ENCODE data around the gene ARHGAP30.
"Not testable (repeated sequence)": the region's sequence is repeated elsewhere in the genome, so short reads cannot be mapped to it uniquely, and the experiment has no call there.

The ARHGAP30 gene

DNA sequence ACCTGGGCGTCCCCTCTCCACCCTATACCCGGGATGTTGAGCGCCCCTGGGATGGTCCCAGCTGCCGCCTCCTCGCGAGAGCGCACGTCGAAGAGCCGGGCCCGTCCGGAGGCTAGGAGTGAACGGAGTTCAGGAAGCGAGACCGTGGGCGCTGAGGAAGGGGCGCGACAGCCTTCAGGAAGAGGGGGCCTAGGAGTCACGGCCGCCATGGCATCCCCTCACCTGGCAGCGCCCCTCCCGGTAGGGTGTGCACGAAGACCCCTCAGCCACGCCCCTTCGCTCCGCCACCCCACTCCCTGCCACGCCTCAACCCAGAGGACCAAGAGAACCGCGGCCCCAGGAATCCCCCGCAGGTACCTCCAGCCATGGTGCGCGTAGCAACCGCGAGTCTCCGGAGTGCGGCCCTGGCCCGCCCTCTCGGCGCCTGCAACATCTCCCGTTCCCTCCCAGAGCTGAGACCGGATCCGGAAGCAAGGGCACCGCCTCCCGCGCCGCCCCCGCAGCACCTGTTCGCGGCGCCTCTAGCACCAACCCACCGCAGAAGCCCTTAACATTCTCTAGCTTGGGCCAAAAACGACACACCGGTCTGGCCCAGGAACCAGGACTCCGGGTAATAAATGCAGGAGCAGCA is 31.1 kb downstream of the ARHGAP30 start, which contains the start of gene TSTD1:
Gene TSTD1 (minus strand): TSS at position 442 of the 631 bp plus-strand sequence. CDS start 75 bp downstream, at position 367.
- DNase-seq, result peak; percentile 94

- DNase-seq, result peak; percentile 65
These were observed 31.8 kb downstream of the ARHGAP30 start for GRCh38 chr1:161037661-161038522.

DNA sequence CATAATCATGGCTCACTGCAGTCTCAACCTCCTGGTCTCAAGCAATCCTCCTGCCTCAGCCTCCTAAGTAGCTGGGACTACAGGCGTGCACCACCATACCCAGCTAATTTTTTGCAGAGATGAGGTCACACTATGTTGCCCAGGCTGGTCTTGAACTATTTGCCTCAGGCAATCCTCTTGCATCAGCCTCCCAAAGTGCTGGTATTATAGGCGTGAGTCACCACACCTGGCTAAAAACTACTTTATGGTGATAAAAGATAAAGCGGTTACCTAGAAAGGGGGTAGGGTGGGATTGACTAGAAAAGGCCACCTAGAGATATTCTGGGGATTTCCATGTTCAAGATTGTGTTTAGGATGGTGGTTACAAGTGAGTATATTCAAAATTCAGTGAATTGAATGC is 35.9 kb downstream of the ARHGAP30 start:
- DNase-seq, result no peak

GRCh38 chr1:161032409-161032808 is 37.3 kb downstream of the ARHGAP30 start:
- DNase-seq, result no peak

GRCh38 chr1:161031874-161032273 is 37.8 kb downstream of the ARHGAP30 start:
- no peak for DNase-seq

- not testable (repeated sequence) for DNase-seq
These were observed 40.2 kb downstream of the ARHGAP30 start for GRCh38 chr1:161029466-161029865.

GRCh38 chr1:161026954-161027353 is 42.7 kb downstream of the ARHGAP30 start:
- not testable (repeated sequence) for DNase-seq

DNA sequence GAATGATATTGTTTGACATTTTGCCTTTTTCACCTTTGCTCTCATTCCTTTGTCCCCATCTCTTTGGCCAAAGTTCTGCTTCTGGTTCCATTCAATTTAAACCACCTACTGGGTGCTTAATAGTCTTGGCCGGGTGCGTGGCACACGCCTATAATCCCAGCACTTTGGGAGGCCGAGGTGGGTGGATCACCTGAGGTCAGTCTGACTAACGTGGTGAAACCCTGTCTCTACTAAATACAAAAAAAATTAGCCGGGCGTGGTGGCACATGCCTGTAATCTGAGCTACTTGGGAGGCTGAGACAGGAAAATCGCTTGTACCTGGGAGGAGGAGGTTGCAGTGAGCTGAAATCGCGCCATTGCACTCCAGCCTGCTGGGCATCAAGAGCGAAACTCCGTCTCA is 47.3 kb downstream of the ARHGAP30 start:
- DNase-seq, result peak; percentile 52

- peak; percentile 87 for DNase-seq
These were observed 47.7 kb downstream of the ARHGAP30 start for GRCh38 chr1:161021970-161022353.

GRCh38 chr1:161021165-161021969 is 48.3 kb downstream of the ARHGAP30 start:
- DNase-seq, result peak; percentile 100

- DNase-seq, result peak; percentile 88
These were observed 49.1 kb downstream of the ARHGAP30 start, which contains the start of gene F11R for GRCh38 chr1:161020509-161021164. F11R (minus strand) TSS chr1:161021152; CDS start chr1:161021073, 79 bp downstream.

- peak; percentile 53 for DNase-seq
These were observed 49.8 kb downstream of the ARHGAP30 start for GRCh38 chr1:161019751-161020495.

DNA sequence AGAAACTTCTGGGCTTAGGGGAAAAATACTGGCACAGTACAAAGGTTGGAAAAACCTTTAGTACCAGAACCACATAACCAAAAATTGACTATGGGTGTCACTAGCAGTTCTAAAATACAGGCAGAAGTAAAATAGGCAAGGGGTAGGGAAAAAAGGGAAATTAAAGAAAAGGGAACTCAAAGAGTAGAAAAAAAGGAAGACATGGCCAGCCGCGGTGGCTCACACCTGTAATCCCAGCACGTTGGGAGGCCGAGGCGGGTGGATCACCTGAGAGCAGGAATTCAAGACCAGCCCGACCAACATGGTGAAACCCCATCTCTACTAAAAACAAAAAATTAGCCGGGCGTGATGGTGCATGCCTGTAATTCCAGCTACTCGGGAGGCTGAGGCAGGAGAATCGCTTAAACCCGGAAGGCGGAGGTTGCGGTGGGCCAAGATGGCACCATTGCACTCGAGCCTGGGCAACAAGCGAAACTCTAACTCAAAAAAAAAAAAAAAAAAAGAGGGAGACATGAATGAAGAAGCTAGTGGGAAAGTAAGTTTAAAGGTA is 50.5 kb downstream of the ARHGAP30 start:
- not testable (repeated sequence) for DNase-seq

DNA sequence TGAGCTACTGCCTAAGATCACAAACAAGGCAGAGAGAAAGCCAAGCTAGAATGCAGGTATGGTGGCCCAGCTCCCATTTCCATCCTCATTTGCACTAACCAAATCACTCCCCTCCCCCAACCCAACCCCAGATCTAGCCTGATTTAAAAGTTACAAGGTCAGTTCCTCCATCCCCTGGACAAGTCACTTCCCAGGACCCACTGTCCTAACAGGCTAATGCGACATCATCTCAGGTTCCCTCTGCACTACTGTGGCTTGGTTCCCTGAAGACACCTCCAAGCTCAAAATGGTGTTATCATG is 51.1 kb downstream of the ARHGAP30 start:
- no peak for DNase-seq

- DNase-seq, result no peak
These were observed 51.7 kb downstream of the ARHGAP30 start for GRCh38 chr1:161017756-161018630.

DNA sequence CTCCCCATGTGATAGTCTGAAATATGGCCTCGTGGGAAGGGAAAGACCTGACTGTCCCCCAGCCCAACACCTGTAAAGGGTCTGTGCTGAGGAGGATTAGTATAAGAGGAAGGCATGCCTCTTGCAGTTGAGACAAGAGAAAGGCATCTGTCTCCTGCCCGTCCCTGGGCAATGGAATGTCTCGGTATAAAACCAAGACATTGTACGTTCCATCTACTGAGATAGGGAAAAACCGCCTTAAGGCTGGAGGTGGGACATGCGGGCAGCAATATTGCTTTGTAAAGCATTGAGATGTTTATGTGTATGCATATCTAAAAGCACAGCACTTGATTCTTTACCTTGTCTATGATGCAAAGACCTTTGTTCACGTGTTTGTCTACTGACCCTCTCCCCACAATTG is 52.5 kb downstream of the ARHGAP30 start:
- DNase-seq, result not testable (repeated sequence)

GRCh38 chr1:161016683-161017082 is 53.0 kb downstream of the ARHGAP30 start:
- not testable (repeated sequence) for DNase-seq

DNA sequence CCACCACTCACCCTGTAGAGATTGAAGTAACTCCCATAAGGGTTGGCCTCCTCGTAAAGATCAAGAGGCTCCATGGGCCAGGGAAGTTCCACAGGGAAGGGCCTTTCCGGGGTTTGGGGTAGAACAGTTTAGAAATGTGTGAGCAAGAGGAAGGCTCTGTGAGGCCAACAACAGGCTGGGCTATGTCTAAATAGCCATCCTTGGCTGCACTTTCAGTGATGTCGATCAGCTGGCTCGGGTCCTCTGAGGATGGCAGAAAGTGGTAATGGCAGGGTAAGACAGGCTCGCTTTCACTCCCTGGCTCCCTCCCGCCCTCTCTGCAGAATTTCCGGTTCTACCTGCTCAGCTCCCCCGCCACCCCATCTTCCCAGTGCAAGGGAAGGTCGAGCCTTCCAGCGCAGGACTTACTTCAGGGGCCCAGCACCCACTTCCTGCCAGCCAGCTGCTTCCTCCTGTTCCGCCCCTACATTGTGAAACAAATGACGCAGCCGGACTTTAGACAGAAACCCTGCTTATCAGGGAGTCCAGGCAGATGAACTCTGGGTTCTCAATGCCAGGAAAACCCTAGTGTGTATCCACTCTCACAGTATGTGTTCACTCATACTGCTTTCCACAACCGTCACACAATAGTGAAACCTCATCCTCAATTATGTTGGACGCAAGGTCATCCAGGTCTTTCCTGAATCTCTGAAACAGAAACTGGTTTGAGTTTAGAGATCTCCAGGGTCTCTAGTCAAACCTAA is 56.0 kb downstream of the ARHGAP30 start:
- DNase-seq, result no peak

DNA sequence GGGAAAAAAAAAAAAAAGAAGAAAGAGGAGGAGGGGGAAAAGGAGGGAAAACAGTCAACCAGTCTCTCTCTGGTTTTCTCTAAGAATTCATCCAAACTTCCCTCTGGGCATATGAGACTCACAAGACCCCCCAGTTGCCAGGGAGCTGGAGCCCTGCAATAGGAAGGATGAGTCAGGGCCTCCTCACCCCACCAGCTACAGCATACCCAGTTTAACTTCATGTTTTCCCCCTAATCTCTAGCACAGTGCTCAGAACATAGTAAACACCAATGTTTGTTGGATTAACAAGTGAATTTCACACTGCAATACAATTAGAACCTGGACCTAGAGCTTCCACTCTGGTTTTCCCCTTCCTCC is 56.6 kb downstream of the ARHGAP30 start:
- no peak for DNase-seq

- no peak for DNase-seq
These were observed 57.3 kb downstream of the ARHGAP30 start for GRCh38 chr1:161012420-161012819.

Data from DMS53 (cell line).